Measurements from ENCODE around the gene GPLD1. TPM values are rescaled to one million over a fixed set of nuclear protein-coding genes. Genes with fewer than 3 reads are reported as not detected.

GPLD1 gene
- total RNA-seq, 2 experiments from 2014 or later = 0.51 to 0.72 TPM

DNA sequence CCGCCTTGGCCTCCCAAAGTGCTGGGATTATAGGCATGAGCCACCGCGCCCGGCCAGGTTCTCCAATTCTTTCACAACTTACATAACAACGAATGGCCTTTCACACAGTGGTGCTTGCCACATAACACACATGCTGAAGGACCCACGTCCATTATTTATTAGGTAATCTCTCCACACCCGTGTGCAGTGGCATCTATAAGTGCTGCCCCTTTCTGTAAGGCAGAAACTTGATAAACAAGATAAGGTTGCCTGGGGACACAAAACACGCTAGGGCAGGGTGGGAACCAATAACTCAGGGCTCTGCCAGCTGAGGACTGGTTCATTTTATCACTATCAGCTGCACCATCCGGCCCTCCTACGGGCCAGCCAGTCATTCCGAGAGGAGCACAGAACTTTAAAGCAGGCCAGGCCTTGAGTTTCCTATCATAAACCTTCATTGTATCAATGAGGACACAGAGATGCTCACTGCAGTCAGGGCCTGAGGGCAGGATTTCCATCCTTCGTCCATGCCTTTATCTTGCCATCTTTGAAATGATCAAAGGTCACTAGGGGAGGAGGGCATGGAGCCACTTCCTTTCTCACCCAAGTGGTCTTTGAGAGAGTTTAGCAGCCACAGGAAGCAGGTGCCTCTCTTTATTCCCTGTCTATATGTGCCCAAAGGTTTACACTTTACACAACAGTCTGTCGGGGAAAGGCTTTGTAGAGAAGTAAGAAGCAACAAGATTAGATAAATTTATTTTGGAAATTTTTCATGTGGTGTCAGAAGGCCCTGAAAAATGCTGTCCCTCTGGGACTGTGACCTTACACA lies 37.6 kb downstream of the GPLD1 start:
- Mint-ChIP-seq H3K4me1 (ENCODE audit: low read depth) (no peaks in the 10 kb centered on the region), H3K36me3 (ENCODE audit: low read depth) (no peaks in the 10 kb centered on the region), H3K9me3 (no peaks in the 10 kb centered on the region), H3K27me3 (no peaks in the 10 kb centered on the region), H3K4me3 (no peak overlapping the region), H3K27ac (no peak overlapping the region)
- intact Hi-C loops (cut with micrococcal nuclease) = no loop called here
- ChIA-PET CTCF (no interaction called here), POLR2A (no interaction called here)
- TF ChIP-seq, protein P1, sequence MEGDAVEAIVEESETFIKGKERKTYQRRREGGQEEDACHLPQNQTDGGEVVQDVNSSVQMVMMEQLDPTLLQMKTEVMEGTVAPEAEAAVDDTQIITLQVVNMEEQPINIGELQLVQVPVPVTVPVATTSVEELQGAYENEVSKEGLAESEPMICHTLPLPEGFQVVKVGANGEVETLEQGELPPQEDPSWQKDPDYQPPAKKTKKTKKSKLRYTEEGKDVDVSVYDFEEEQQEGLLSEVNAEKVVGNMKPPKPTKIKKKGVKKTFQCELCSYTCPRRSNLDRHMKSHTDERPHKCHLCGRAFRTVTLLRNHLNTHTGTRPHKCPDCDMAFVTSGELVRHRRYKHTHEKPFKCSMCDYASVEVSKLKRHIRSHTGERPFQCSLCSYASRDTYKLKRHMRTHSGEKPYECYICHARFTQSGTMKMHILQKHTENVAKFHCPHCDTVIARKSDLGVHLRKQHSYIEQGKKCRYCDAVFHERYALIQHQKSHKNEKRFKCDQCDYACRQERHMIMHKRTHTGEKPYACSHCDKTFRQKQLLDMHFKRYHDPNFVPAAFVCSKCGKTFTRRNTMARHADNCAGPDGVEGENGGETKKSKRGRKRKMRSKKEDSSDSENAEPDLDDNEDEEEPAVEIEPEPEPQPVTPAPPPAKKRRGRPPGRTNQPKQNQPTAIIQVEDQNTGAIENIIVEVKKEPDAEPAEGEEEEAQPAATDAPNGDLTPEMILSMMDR (IDR thresholded peaks at IDR 0.05) = no peak
- no peak for ATAC-seq
- DNase-seq = no peak

DNA sequence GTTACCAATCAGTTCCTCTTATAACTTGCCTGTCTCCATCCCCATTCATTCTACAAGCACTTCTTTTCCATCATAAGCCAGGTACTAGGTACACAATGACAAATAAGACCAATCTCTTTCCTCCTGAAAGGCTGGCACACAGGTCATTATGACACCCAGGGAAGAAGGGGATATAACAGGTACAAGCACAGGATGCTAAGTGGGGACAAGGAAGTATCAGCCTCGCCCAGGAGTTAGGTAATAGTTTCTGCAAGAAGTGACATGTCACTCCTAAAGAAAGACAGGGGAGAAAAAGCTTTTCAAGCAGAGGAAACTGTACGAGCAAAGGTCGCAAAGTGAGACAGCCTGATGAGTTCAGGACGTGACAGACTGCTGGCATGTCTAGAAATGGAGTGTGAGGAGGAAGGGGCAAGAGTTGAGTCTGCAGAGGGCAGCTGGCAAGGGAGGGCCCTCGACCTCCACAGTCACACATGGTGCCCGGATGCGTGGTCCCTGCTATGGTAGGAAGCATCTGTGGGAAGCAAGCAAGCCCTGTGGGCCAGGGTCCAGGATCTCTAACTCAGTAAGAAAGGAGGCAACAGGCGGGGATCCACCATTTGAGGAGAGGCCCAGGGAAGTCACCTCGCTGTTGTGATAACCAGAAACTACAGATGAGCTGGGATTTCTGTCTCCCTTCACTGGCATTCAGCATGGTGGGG lies 40.4 kb downstream of the GPLD1 start:
- DNase-seq (no peak), ATAC-seq (no peak)
- intact Hi-C loops (cut with micrococcal nuclease) = no loop called here
- POLR2A ChIA-PET = no interaction called here
- CTCF ChIA-PET = interaction anchor here (0.8 kb wide), 1 partner anchor 18 kb away, joined by 3 read pairs; no protein-coding TSS in a partner anchor
- no peaks in the 10 kb centered on the region for H3K36me3 Mint-ChIP-seq (ENCODE audit: low read depth)
- no peaks in the 10 kb centered on the region for H3K9me3 Mint-ChIP-seq
- H3K4me1 Mint-ChIP-seq (ENCODE audit: low read depth) = no peaks in the 10 kb centered on the region
- no peak overlapping the region for H3K4me3 Mint-ChIP-seq
- TF ChIP-seq, protein P1 (IDR thresholded peaks at IDR 0.05) = no peak
- H3K27me3 Mint-ChIP-seq = no peaks in the 10 kb centered on the region
- H3K27ac Mint-ChIP-seq = no peak overlapping the region

DNA sequence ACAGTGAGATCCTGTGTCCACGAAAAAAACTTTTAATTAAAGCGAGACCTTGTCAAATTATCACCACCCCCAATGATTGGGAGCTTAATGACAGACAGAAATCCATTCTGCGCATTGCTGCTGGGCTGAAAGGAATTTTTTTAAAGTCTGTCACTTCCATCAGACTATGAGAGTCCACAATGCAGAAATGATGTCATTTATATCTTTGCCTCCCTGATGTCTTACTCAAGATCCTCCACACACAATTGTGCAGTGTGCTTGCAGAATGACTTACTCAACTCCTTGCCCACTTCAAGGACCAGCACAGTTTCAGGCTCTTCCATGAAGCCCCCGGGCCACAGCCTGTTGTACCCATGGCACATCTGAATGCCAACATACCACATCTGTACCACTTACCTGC lies 41.0 kb downstream of the GPLD1 start:
- DNase-seq = no peak
- H3K4me3 Mint-ChIP-seq = no peak overlapping the region
- no peaks in the 10 kb centered on the region for H3K27me3 Mint-ChIP-seq
- H3K27ac Mint-ChIP-seq = no peak overlapping the region
- H3K4me1 Mint-ChIP-seq (ENCODE audit: low read depth) = no peaks in the 10 kb centered on the region
- CTCF ChIA-PET = interaction anchor here (0.8 kb wide), 1 partner anchor 18 kb away, joined by 3 read pairs; no protein-coding TSS in a partner anchor
- TF ChIP-seq, protein P1 (IDR thresholded peaks at IDR 0.05) = no peak
- intact Hi-C loops (cut with micrococcal nuclease) = no loop called here
- POLR2A ChIA-PET = no interaction called here
- H3K36me3 Mint-ChIP-seq (ENCODE audit: low read depth) = no peaks in the 10 kb centered on the region
- ATAC-seq = no peak
- no peaks in the 10 kb centered on the region for H3K9me3 Mint-ChIP-seq

DNA sequence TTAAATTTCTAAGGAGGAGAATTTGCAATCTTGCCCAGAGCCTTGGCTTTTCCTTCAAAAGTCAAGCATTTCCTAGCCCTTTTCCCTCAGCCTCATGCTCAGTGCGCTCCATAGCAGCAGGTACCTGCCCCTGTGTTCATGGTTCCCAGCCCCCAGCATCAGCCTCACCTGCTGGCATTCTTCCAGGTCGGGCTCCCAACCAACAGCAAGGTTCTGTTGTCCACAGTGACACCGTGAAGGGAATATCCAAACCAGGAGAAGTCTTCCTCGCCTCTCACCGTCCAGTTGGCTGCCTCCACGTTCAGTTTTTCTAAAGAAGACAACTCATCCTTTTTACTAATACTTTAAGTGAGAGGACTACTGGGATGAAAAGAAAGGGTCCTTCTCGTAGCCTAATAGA lies 42.7 kb downstream of the GPLD1 start:
- no peak for DNase-seq
- ATAC-seq = no peak
- Mint-ChIP-seq H3K4me3 (no peak overlapping the region), H3K27ac (no peak overlapping the region), H3K4me1 (ENCODE audit: low read depth) (no peaks in the 10 kb centered on the region), H3K36me3 (ENCODE audit: low read depth) (no peaks in the 10 kb centered on the region), H3K9me3 (no peaks in the 10 kb centered on the region), H3K27me3 (no peaks in the 10 kb centered on the region)
- ChIA-PET POLR2A (no interaction called here), CTCF (no interaction called here)
- TF ChIP-seq, protein P1 (IDR thresholded peaks at IDR 0.05) = no peak
- intact Hi-C loops (cut with micrococcal nuclease) = no loop called here

DNA sequence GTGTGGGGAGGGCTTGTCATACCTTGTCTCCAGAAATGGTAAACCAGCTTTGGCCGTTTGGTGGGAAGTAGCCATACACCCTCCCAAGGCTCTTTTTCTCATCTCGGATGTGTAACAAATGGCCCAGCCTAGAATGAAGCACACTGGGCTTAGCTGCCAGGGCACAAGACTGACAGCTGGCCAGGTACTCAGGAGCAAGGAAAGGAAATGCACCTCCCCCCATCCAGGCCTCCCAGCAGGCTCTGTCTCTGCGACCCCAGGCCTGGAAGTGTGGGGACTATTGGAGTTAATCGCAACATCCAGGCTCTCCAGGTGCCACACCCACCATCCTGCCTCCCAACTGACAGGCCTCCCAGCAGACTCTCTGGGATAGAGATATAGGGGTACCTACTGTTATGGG lies 43.7 kb downstream of the GPLD1 start:
- intact Hi-C loops (cut with micrococcal nuclease) = no loop called here
- ChIA-PET CTCF (no interaction called here), POLR2A (no interaction called here)
- Mint-ChIP-seq H3K27ac (no peak overlapping the region), H3K4me3 (no peak overlapping the region), H3K36me3 (ENCODE audit: low read depth) (no peaks in the 10 kb centered on the region), H3K4me1 (ENCODE audit: low read depth) (no peaks in the 10 kb centered on the region), H3K27me3 (no peaks in the 10 kb centered on the region), H3K9me3 (no peaks in the 10 kb centered on the region)
- ATAC-seq = no peak
- no peak for DNase-seq
- TF ChIP-seq, protein P1 (IDR thresholded peaks at IDR 0.05) = no peak

All from activated CD8-positive, alpha-beta T cell treated with anti-CD3 and anti-CD28 coated beads for 36 hours (primary cell).